Endodermal cell (in vitro differentiated cells): ENCODE measurements around the gene AOPEP. TPM values are rescaled to one million over a fixed set of nuclear protein-coding genes. Genes with fewer than 3 reads are reported as not detected.

Source experiments
- DNase-seq: peaks from one replicate; pipeline ENCODE4 v3.0.0-alpha.2; 2017
- H3K27ac ChIP-seq: 2 replicates; pipeline ENCODE4 v1.5.1; 2013; ENCODE audit warnings: mild to moderate bottlenecking, low read depth, low read length, moderate library complexity
- H3K27me3 ChIP-seq: 2 replicates; pipeline ENCODE4 v1.6.1; 2013; ENCODE audit warnings: mild to moderate bottlenecking, low read length, moderate library complexity; ENCODE audit not compliant: insufficient read depth, control insufficient read depth, poor library complexity, severe bottlenecking
- H3K36me3 ChIP-seq: 2 replicates; pipeline ENCODE4 v1.7.0; 2013; ENCODE audit warnings: mild to moderate bottlenecking, low read length, moderate library complexity; ENCODE audit not compliant: control insufficient read depth, insufficient read depth
- H3K4me1 ChIP-seq: one replicate; pipeline ENCODE4 v1.7.0; 2013; ENCODE audit warnings: low read length; ENCODE audit not compliant: control insufficient read depth, insufficient read depth
- H3K4me3 ChIP-seq: 2 replicates; pipeline ENCODE4 v1.5.1; 2013; ENCODE audit warnings: mild to moderate bottlenecking, low read length, moderate library complexity
- H3K9ac ChIP-seq: 2 replicates; pipeline ENCODE4 v1.6.1; 2013; ENCODE audit warnings: mild to moderate bottlenecking, low read length, moderate library complexity; ENCODE audit not compliant: poor library complexity, severe bottlenecking; ENCODE audit errors: extremely low read depth
- H3K9me3 ChIP-seq: 2 replicates; pipeline ENCODE4 v1.6.1; 2013; ENCODE audit warnings: mild to moderate bottlenecking, low read length, moderate library complexity; ENCODE audit not compliant: control insufficient read depth
- H3K27ac Mint-ChIP-seq: 2 replicates; pipeline ENCODE4 v1.8.0; 2020; ENCODE audit warnings: mixed read lengths
- H3K27me3 Mint-ChIP-seq: 2 replicates; pipeline ENCODE4 v1.8.0; 2021; ENCODE audit warnings: mild to moderate bottlenecking, mixed read lengths; ENCODE audit not compliant: insufficient read depth
- H3K36me3 Mint-ChIP-seq: 2 replicates; pipeline ENCODE4 v1.8.0; 2020; ENCODE audit warnings: low read depth, mixed read lengths
- H3K4me1 Mint-ChIP-seq: 2 replicates; pipeline ENCODE4 v1.8.0; 2020; ENCODE audit warnings: mixed read lengths
- H3K4me3 Mint-ChIP-seq: 2 replicates; pipeline ENCODE4 v1.8.0; 2020; ENCODE audit warnings: mild to moderate bottlenecking, moderate library complexity, mixed read lengths
- H3K9me3 Mint-ChIP-seq: 2 replicates; pipeline ENCODE4 v1.8.0; 2020; ENCODE audit warnings: mild to moderate bottlenecking, mixed read lengths
- CTCF ChIP-seq: fragments of 200-600 bp; sonication (generic); conservative IDR thresholded peaks from 2 replicates; pipeline ENCODE4 v1.5.0; 2021; ENCODE audit warnings: antibody characterized with exemption, mild to moderate bottlenecking
- WGBS, 2 experiments: methylation state at CpG; one replicate each; pipeline versions ENCODE4 v1.1.5 to v1.1.7; 2013; ENCODE audit warnings: missing lambda C conversion rate in 2 of 2, mixed read lengths in 1 of 2; ENCODE audit not compliant: insufficient coverage in 1 of 2, insufficient read length in 1 of 2; 5-methylcytosine and 5-hydroxymethylcytosine counted together
- total RNA-seq, 2 donors: library from RNA; stranded (reverse); fragmentation: NEBNext Ultra II Directional in 1 of 2; extraction: Animal tissue kit (Norgen Biotek cat#: 25700) in 1 of 2; gene quantifications; 2 replicates in 1 of 2; 3 replicates in 1 of 2; pipeline ENCODE4 v1.2.1, GENCODE V29; 2021

The AOPEP gene
- total RNA-seq, 2 donors from 2014 or later, result 23.4 to 33.7 TPM

- Histone ChIP-seq H3K36me3 (peaks cover 9% of the 10 kb centered on the region), H3K27me3 (no peaks in the 10 kb centered on the region), H3K9ac (no peak overlapping the region), H3K27ac (no peak overlapping the region), H3K9me3 (peaks cover under 1% of the 10 kb centered on the region), H3K4me1 (peaks cover 14% of the 10 kb centered on the region), H3K4me3 (no peak overlapping the region)
- Mint-ChIP-seq H3K9me3 (no peaks in the 10 kb centered on the region), H3K4me3 (no peak overlapping the region), H3K36me3 (peaks cover 22% of the 10 kb centered on the region), H3K27ac (no peak overlapping the region), H3K27me3 (peaks cover 23% of the 10 kb centered on the region), H3K4me1 (peaks cover 23% of the 10 kb centered on the region)
- 96% methylated on average over 5 to 6 of the region's 6 CpGs for WGBS, 2 experiments
- no peak for TF ChIP-seq CTCF
- DNase-seq, result no peak
Observed at GRCh38 chr9:94743035-94743954, 16.8 kb downstream of the AOPEP start.

GRCh38 chr9:94745806-94746540 lies 19.5 kb downstream of the AOPEP start:
- peaks cover 14% of the 10 kb centered on the region for H3K4me1 ChIP-seq
- H3K9ac ChIP-seq, result no peak overlapping the region
- peaks cover 31% of the 10 kb centered on the region for H3K27me3 Mint-ChIP-seq
- peak overlapping the region; percentile 26 for H3K4me3 Mint-ChIP-seq
- H3K27ac ChIP-seq, result no peak overlapping the region
- no peak for DNase-seq
- peaks cover 21% of the 10 kb centered on the region for H3K9me3 Mint-ChIP-seq
- peaks cover 20% of the 10 kb centered on the region for H3K9me3 ChIP-seq
- no peaks in the 10 kb centered on the region for H3K27me3 ChIP-seq
- peaks cover 23% of the 10 kb centered on the region for H3K4me1 Mint-ChIP-seq
- 95 to 100% methylated on average over 1 to 6 of the region's 8 CpGs for WGBS, 2 experiments
- TF ChIP-seq CTCF, result no peak
- peaks cover 34% of the 10 kb centered on the region for H3K36me3 Mint-ChIP-seq
- peaks cover 27% of the 10 kb centered on the region for H3K36me3 ChIP-seq
- H3K4me3 ChIP-seq, result no peak overlapping the region
- peak overlapping the region; percentile 23 for H3K27ac Mint-ChIP-seq

GRCh38 chr9:94746541-94747370 lies 20.3 kb downstream of the AOPEP start:
- peaks cover 37% of the 10 kb centered on the region for H3K36me3 Mint-ChIP-seq
- H3K4me3 Mint-ChIP-seq, result peak overlapping the region; percentile 26

More at GRCh38 chr9:94746541-94747370, 20.3 kb downstream of the AOPEP start:
- Histone ChIP-seq H3K4me3 (peak overlapping the region; percentile 71), H3K36me3 (peaks cover 27% of the 10 kb centered on the region), H3K4me1 (peaks cover 14% of the 10 kb centered on the region), H3K27ac (no peak overlapping the region), H3K27me3 (no peaks in the 10 kb centered on the region), H3K9ac (peak overlapping the region; percentile 29), H3K9me3 (peaks cover 20% of the 10 kb centered on the region)
- peaks cover 23% of the 10 kb centered on the region for H3K9me3 Mint-ChIP-seq
- WGBS, 2 experiments, result 49 to 69% methylated on average over 2 to 4 of the region's 4 CpGs
- peaks cover 31% of the 10 kb centered on the region for H3K27me3 Mint-ChIP-seq
- peaks cover 23% of the 10 kb centered on the region for H3K4me1 Mint-ChIP-seq
- peak overlapping the region; percentile 80 for H3K27ac Mint-ChIP-seq
- no peak for TF ChIP-seq CTCF
- DNase-seq, result peak; percentile 68
